Measurements from ENCODE around the gene CST9L. TPM values are rescaled to one million over a fixed set of nuclear protein-coding genes. Genes with fewer than 3 reads are reported as not detected.

Gene CST9L
- total and polyA plus RNA-seq, 2 of the 13 experiments (the other 11 are each of a cell fraction or from before 2014, with no cell fraction given): 0.15 TPM; not detected in 1

- Histone ChIP-seq H3K27ac (ENCODE audit: extremely low read length, insufficient read depth, low read length) (no peak overlapping the region), H4K20me1 (ENCODE audit: insufficient read depth, low read length) (no peaks in the 10 kb centered on the region), H3K36me3 (replicated peaks in 1 of 2; ENCODE audit: control insufficient read depth in 1 of 2, insufficient read depth in 2 of 2, low read length in 2 of 2) (no peaks in the 10 kb centered on the region), H3K4me1 (ENCODE audit: insufficient read depth, low read length) (peaks cover 19% of the 10 kb centered on the region), H2AFZ (ENCODE audit: low read length) (no peak overlapping the region), H3K27me3 (ENCODE audit: control insufficient read depth in 1 of 2, insufficient read depth in 2 of 2, low read length in 2 of 2) (peaks cover 2 to 28% of the 10 kb centered on the region in 2 experiments; a peak in 4 of 5 replicates), H3K9me3 (ENCODE audit: low read length) (no peaks in the 10 kb centered on the region), H3K9ac (ENCODE audit: insufficient read depth, low read depth, low read length) (no peak overlapping the region), H3K4me3 (replicated peaks in 1 of 3; ENCODE audit: insufficient read depth in 1 of 3, low read depth in 2 of 3, low read length in 3 of 3) (no peak overlapping the region), H3K4me2 (ENCODE audit: low read depth, low read length) (no peak overlapping the region), H3K79me2 (ENCODE audit: insufficient read depth, low read length) (no peaks in the 10 kb centered on the region)
- DNase-seq (ENCODE audit: low spot score) (no peak), FAIRE-seq (no peak), ATAC-seq (no peak)
- BruUV-seq (replicated peaks): no TSS peak
- in situ Hi-C loops (cut with HindIII; ENCODE audit: extremely low pct_ligation_motif_present, low pct_unique_long_range_greater_than_20kb): no loop called here
- intact Hi-C loops (cut with micrococcal nuclease; ENCODE audit: unreplicated experiment): no loop called here
- 68% methylated on average over 4 of the region's 4 CpGs for WGBS (ENCODE audit: low lambda C conversion rate)
- CTCF ChIA-PET (ENCODE audit: low intra/inter-chr PET ratio, low total read pairs): no interaction called here
- POLR2A ChIA-PET: no interaction called here
- TF ChIP-seq CCDC6 (CRISPR knock-in tag; IDR thresholded peaks at IDR 0.05) (no peak), ATRX (CRISPR knock-in tag; IDR thresholded peaks at IDR 0.05; ENCODE audit: borderline replicate concordance) (no peak), CTCF (CRISPR knock-in tag; IDR thresholded peaks at IDR 0.05) (no peak), HOXA5 (CRISPR knock-in tag; IDR thresholded peaks at IDR 0.05) (no peak), ZNF280B (CRISPR knock-in tag; IDR thresholded peaks at IDR 0.05; ENCODE audit: borderline replicate concordance) (no peak), MED8 (CRISPR knock-in tag; IDR thresholded peaks at IDR 0.05; ENCODE audit: insufficient replicate concordance) (no peak), TIGD3 (CRISPR knock-in tag; IDR thresholded peaks at IDR 0.05; ENCODE audit: borderline replicate concordance) (no peak), HOXA9 (CRISPR knock-in tag; IDR thresholded peaks at IDR 0.05; ENCODE audit: borderline replicate concordance) (no peak), UBTF (CRISPR knock-in tag; IDR thresholded peaks at IDR 0.05) (no peak), ZNF530 (CRISPR knock-in tag; IDR thresholded peaks at IDR 0.05; ENCODE audit: low read depth) (no peak), ZNF329 (CRISPR knock-in tag; IDR thresholded peaks at IDR 0.05; ENCODE audit: low read depth) (no peak), ZNF503 (CRISPR knock-in tag; IDR thresholded peaks at IDR 0.05) (no peak)
Observed at GRCh38 chr20:23603321-23603720, 35.0 kb upstream of the CST9L start.
